ENCODE results near the gene STK25.
"Not testable (repeated sequence)": the region's sequence is repeated elsewhere in the genome, so short reads cannot be mapped to it uniquely, and the experiment has no call there.

Gene STK25

GRCh38 chr2:241538838-241539615 lies 30.6 kb upstream of the STK25 start:
- no peak overlapping the region for H3K4me3 ChIP-seq (ENCODE audit: low read length)
- H3K9me3 ChIP-seq (ENCODE audit: control insufficient read depth, low read length), result no peaks in the 10 kb centered on the region
- H3K27me3 ChIP-seq (replicated peaks; ENCODE audit: control insufficient read depth, insufficient read depth, low read length), result peaks cover 3% of the 10 kb centered on the region
- H3K9ac ChIP-seq (ENCODE audit: low read length), result no peak overlapping the region
- no peaks in the 10 kb centered on the region for H3K36me3 ChIP-seq (ENCODE audit: control insufficient read depth, insufficient read depth, low read length, severe bottlenecking)
- H3K4me1 ChIP-seq (ENCODE audit: control insufficient read depth, insufficient read depth, low read length), result peaks cover 13% of the 10 kb centered on the region
- no peak for DNase-seq (ENCODE audit: low read depth)

GRCh38 chr2:241535871-241536655 lies 27.7 kb upstream of the STK25 start:
- DNase-seq (ENCODE audit: low read depth), result no peak
- Histone ChIP-seq H3K27me3 (replicated peaks; ENCODE audit: control insufficient read depth, insufficient read depth, low read length) (peaks cover 10% of the 10 kb centered on the region), H3K4me3 (ENCODE audit: low read length) (no peak overlapping the region), H3K9ac (ENCODE audit: low read length) (no peak overlapping the region), H3K4me1 (ENCODE audit: control insufficient read depth, insufficient read depth, low read length) (peaks cover 7% of the 10 kb centered on the region), H3K9me3 (ENCODE audit: control insufficient read depth, low read length) (no peaks in the 10 kb centered on the region), H3K36me3 (ENCODE audit: control insufficient read depth, insufficient read depth, low read length, severe bottlenecking) (no peaks in the 10 kb centered on the region)

- Histone ChIP-seq H3K9ac (ENCODE audit: low read length) (no peak overlapping the region), H3K9me3 (ENCODE audit: control insufficient read depth, low read length) (no peaks in the 10 kb centered on the region), H3K4me3 (ENCODE audit: low read length) (no peak overlapping the region), H3K36me3 (ENCODE audit: control insufficient read depth, insufficient read depth, low read length, severe bottlenecking) (no peaks in the 10 kb centered on the region), H3K27me3 (replicated peaks; ENCODE audit: control insufficient read depth, insufficient read depth, low read length) (peaks cover 20% of the 10 kb centered on the region), H3K4me1 (ENCODE audit: control insufficient read depth, insufficient read depth, low read length) (no peaks in the 10 kb centered on the region)
- DNase-seq (ENCODE audit: low read depth), result no peak
Observed at GRCh38 chr2:241534701-241535375, 26.5 kb upstream of the STK25 start.

GRCh38 chr2:241534293-241534692 lies 25.9 kb upstream of the STK25 start:
- H3K9ac ChIP-seq (ENCODE audit: low read length), result no peak overlapping the region
- no peaks in the 10 kb centered on the region for H3K36me3 ChIP-seq (ENCODE audit: control insufficient read depth, insufficient read depth, low read length, severe bottlenecking)
- H3K4me3 ChIP-seq (ENCODE audit: low read length), result no peak overlapping the region
- peaks cover 20% of the 10 kb centered on the region for H3K27me3 ChIP-seq (replicated peaks; ENCODE audit: control insufficient read depth, insufficient read depth, low read length)
- no peaks in the 10 kb centered on the region for H3K4me1 ChIP-seq (ENCODE audit: control insufficient read depth, insufficient read depth, low read length)
- no peaks in the 10 kb centered on the region for H3K9me3 ChIP-seq (ENCODE audit: control insufficient read depth, low read length)
- DNase-seq (ENCODE audit: low read depth), result no peak

- Histone ChIP-seq H3K4me1 (ENCODE audit: control insufficient read depth, insufficient read depth, low read length) (no peaks in the 10 kb centered on the region), H3K36me3 (ENCODE audit: control insufficient read depth, insufficient read depth, low read length, severe bottlenecking) (no peaks in the 10 kb centered on the region), H3K27me3 (replicated peaks; ENCODE audit: control insufficient read depth, insufficient read depth, low read length) (peaks cover 20% of the 10 kb centered on the region), H3K9ac (ENCODE audit: low read length) (no peak overlapping the region), H3K4me3 (ENCODE audit: low read length) (no peak overlapping the region), H3K9me3 (ENCODE audit: control insufficient read depth, low read length) (no peaks in the 10 kb centered on the region)
- DNase-seq (ENCODE audit: low read depth), result no peak
Observed at GRCh38 chr2:241532733-241533601, 24.6 kb upstream of the STK25 start.

GRCh38 chr2:241532168-241532567 lies 23.8 kb upstream of the STK25 start:
- Histone ChIP-seq H3K4me1 (ENCODE audit: control insufficient read depth, insufficient read depth, low read length) (no peaks in the 10 kb centered on the region), H3K9ac (ENCODE audit: low read length) (no peak overlapping the region), H3K27me3 (replicated peaks; ENCODE audit: control insufficient read depth, insufficient read depth, low read length) (peaks cover 20% of the 10 kb centered on the region), H3K4me3 (ENCODE audit: low read length) (no peak overlapping the region), H3K36me3 (ENCODE audit: control insufficient read depth, insufficient read depth, low read length, severe bottlenecking) (no peaks in the 10 kb centered on the region), H3K9me3 (ENCODE audit: control insufficient read depth, low read length) (no peaks in the 10 kb centered on the region)
- DNase-seq (ENCODE audit: low read depth), result no peak

- peaks cover 20% of the 10 kb centered on the region for H3K27me3 ChIP-seq (replicated peaks; ENCODE audit: control insufficient read depth, insufficient read depth, low read length)
- no peak overlapping the region for H3K9ac ChIP-seq (ENCODE audit: low read length)
- H3K36me3 ChIP-seq (ENCODE audit: control insufficient read depth, insufficient read depth, low read length, severe bottlenecking), result no peaks in the 10 kb centered on the region
- DNase-seq (ENCODE audit: low read depth), result no peak
- no peak overlapping the region for H3K4me3 ChIP-seq (ENCODE audit: low read length)
- H3K9me3 ChIP-seq (ENCODE audit: control insufficient read depth, low read length), result peaks cover 5% of the 10 kb centered on the region
- no peaks in the 10 kb centered on the region for H3K4me1 ChIP-seq (ENCODE audit: control insufficient read depth, insufficient read depth, low read length)
Observed at GRCh38 chr2:241531161-241531722, 22.9 kb upstream of the STK25 start.

- Histone ChIP-seq H3K27me3 (replicated peaks; ENCODE audit: control insufficient read depth, insufficient read depth, low read length) (peaks cover 20% of the 10 kb centered on the region), H3K9ac (ENCODE audit: low read length) (no peak overlapping the region), H3K36me3 (ENCODE audit: control insufficient read depth, insufficient read depth, low read length, severe bottlenecking) (no peaks in the 10 kb centered on the region), H3K4me1 (ENCODE audit: control insufficient read depth, insufficient read depth, low read length) (no peaks in the 10 kb centered on the region), H3K9me3 (ENCODE audit: control insufficient read depth, low read length) (peaks cover 6% of the 10 kb centered on the region), H3K4me3 (ENCODE audit: low read length) (no peak overlapping the region)
- no peak for DNase-seq (ENCODE audit: low read depth)
Observed at GRCh38 chr2:241530571-241530970, 22.2 kb upstream of the STK25 start.

- H3K27me3 ChIP-seq (replicated peaks; ENCODE audit: control insufficient read depth, insufficient read depth, low read length), result peaks cover 12% of the 10 kb centered on the region
- not testable (repeated sequence) for H3K9me3 ChIP-seq (ENCODE audit: control insufficient read depth, low read length); DNase-seq (ENCODE audit: low read depth); H3K36me3 ChIP-seq (ENCODE audit: control insufficient read depth, insufficient read depth, low read length, severe bottlenecking); H3K9ac ChIP-seq (ENCODE audit: low read length); H3K4me3 ChIP-seq (ENCODE audit: low read length); H3K4me1 ChIP-seq (ENCODE audit: control insufficient read depth, insufficient read depth, low read length)
Observed at GRCh38 chr2:241525818-241526780, 17.7 kb upstream of the STK25 start.

- no peaks in the 10 kb centered on the region for H3K36me3 ChIP-seq (ENCODE audit: control insufficient read depth, insufficient read depth, low read length, severe bottlenecking)
- H3K9ac ChIP-seq (ENCODE audit: low read length), result no peak overlapping the region
- no peak overlapping the region for H3K4me3 ChIP-seq (ENCODE audit: low read length)
- no peaks in the 10 kb centered on the region for H3K4me1 ChIP-seq (ENCODE audit: control insufficient read depth, insufficient read depth, low read length)
- DNase-seq (ENCODE audit: low read depth), result no peak
- peaks cover 17% of the 10 kb centered on the region for H3K27me3 ChIP-seq (replicated peaks; ENCODE audit: control insufficient read depth, insufficient read depth, low read length)
- peaks cover 9% of the 10 kb centered on the region for H3K9me3 ChIP-seq (ENCODE audit: control insufficient read depth, low read length)
Observed at GRCh38 chr2:241522477-241522876, 14.1 kb upstream of the STK25 start.

All from adipocyte (in vitro differentiated cells).